Ectodermal cell (in vitro differentiated cells): ENCODE measurements around the gene SMAD3.

Experiments
- H3K27ac ChIP-seq: 2 replicates; pipeline ENCODE4 v1.7.0; 2013; ENCODE audit warnings: mild to moderate bottlenecking, low read depth, low read length; ENCODE audit not compliant: insufficient read depth, poor library complexity, severe bottlenecking
- H3K27me3 ChIP-seq: 2 replicates; pipeline ENCODE4 v1.7.0; 2013; ENCODE audit warnings: mild to moderate bottlenecking, low read length; ENCODE audit not compliant: insufficient read depth, control insufficient read depth, poor library complexity, severe bottlenecking
- H3K36me3 ChIP-seq: one replicate; pipeline ENCODE4 v1.7.0; 2013; ENCODE audit warnings: low read length; ENCODE audit not compliant: control insufficient read depth, insufficient read depth
- H3K4me1 ChIP-seq: one replicate; pipeline ENCODE4 v1.7.0; 2013; ENCODE audit warnings: low read length; ENCODE audit not compliant: control insufficient read depth, insufficient read depth
- H3K4me3 ChIP-seq: 2 replicates; pipeline ENCODE4 v1.7.0; 2013; ENCODE audit warnings: low read depth, low read length, control low read depth; ENCODE audit not compliant: insufficient read depth
- H3K9me3 ChIP-seq: 2 replicates; pipeline ENCODE4 v1.7.0; 2013; ENCODE audit warnings: mild to moderate bottlenecking, low read length, moderate library complexity; ENCODE audit not compliant: control insufficient read depth
- WGBS, 2 experiments: methylation state at CpG; one replicate each; pipeline ENCODE4 v1.1.7; 2013; ENCODE audit warnings: missing lambda C conversion rate in 2 of 2; 5-methylcytosine and 5-hydroxymethylcytosine counted together

Gene SMAD3

DNA sequence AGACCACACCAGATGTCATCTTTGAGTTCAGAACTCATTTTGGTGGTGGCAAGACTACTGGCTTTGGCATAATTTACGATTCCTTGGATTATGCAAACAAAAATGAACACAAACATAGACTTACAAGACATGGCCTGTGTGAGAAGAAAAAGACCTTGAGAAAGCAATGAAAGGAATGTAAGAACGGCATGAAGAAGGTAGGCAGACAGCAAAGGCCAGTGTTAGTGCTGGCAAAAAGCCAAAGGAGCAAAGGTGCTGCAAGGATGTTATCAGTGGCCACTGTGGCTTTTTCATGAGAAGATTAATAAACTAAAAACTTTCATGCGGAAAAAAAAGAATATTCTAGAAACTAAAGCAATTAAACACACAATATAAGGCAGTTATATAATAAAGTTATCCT is 167.2 kb downstream of the SMAD3 start:
- no peak overlapping the region for H3K4me3 ChIP-seq
- H3K36me3 ChIP-seq, result peaks cover 12% of the 10 kb centered on the region
- H3K27ac ChIP-seq, result no peak overlapping the region
- no peaks in the 10 kb centered on the region for H3K9me3 ChIP-seq
- WGBS, 2 experiments, result 95 to 97% methylated on average over 2 of the region's 3 CpGs
- H3K27me3 ChIP-seq, result no peaks in the 10 kb centered on the region
- H3K4me1 ChIP-seq, result no peaks in the 10 kb centered on the region

DNA sequence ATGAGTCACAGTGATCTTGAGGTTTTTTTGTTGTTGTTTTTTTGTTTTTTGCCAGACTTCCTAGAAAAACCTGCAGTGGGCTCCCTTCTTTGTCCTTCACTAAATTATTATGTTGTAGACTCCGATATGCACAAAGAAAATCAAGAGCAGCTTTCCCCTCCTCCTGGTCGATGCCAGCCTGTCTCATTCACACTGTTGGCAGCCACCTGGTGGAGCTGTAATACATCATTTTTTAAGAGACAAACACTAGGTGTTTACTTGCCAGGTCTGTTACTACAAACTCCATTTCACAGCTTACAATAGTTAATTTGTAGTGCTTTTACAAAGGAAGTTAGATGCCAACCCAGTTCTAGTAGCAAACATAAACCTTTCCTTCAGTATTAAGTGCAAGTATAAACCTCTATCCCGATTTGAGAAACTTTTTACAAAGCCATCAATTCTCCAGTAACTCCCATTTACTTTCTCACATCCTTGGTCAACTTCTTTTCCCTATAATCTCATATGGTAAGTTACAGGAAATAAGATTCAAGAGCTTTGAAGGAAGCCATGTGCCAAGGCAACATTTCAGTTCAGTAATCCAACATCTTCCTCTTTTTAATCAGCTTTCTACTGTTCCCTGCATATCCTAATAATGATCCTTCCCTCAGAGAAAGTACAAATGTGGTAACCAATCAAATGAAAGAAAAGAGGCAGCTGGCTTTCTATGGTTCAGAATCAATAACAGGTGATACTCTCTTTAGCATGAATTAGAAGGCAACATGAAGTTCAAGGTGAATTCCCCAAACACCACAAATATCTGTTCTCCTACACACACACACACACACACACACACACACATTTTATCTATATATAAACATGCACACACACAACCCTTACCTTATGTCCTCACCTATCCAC is 175.1 kb downstream of the SMAD3 start:
- no peaks in the 10 kb centered on the region for H3K9me3 ChIP-seq
- no peak overlapping the region for H3K27ac ChIP-seq
- WGBS, 2 experiments, result 62 to 73% methylated on average over 3 of the region's 3 CpGs
- no peaks in the 10 kb centered on the region for H3K36me3 ChIP-seq
- no peaks in the 10 kb centered on the region for H3K27me3 ChIP-seq
- H3K4me1 ChIP-seq, result no peaks in the 10 kb centered on the region
- no peak overlapping the region for H3K4me3 ChIP-seq

DNA sequence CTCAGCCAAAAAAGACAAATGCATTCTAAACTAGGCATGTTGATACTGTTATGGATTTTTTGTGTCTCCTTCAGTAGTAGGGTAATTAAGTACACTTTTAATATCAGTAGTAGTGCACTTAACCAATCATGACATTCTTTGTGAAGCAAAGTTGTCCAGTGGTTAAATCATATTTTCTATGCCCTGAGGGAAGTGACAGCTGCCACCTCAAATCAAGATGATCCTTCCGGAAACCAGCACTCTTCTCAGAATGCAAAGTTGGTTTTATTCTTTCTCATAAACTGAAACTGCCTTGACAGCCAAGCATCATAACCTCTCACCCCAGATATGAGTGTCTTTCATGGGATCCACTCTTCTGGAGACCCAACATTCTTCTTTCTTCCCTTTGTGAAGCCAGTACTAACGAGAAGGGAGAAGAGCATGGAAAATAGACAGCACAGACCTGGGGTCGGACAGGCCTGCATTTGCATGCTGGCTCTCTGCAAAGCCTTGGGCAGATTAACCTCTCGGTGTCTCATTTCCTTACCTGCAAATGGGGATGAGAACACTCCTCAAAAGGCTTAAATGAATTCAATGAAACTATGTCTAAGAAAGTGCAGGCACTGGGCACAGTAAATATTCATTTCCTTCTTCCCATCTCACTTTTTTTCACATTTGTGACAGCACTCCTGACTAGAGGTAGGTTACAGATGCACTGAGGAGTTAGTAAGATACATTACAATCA is 175.9 kb downstream of the SMAD3 start:
- H3K27ac ChIP-seq, result no peak overlapping the region
- no peaks in the 10 kb centered on the region for H3K9me3 ChIP-seq
- H3K27me3 ChIP-seq, result no peaks in the 10 kb centered on the region
- 67 to 68% methylated on average over 4 of the region's 4 CpGs for WGBS, 2 experiments
- H3K4me1 ChIP-seq, result no peaks in the 10 kb centered on the region
- peaks cover 4% of the 10 kb centered on the region for H3K36me3 ChIP-seq
- no peak overlapping the region for H3K4me3 ChIP-seq

DNA sequence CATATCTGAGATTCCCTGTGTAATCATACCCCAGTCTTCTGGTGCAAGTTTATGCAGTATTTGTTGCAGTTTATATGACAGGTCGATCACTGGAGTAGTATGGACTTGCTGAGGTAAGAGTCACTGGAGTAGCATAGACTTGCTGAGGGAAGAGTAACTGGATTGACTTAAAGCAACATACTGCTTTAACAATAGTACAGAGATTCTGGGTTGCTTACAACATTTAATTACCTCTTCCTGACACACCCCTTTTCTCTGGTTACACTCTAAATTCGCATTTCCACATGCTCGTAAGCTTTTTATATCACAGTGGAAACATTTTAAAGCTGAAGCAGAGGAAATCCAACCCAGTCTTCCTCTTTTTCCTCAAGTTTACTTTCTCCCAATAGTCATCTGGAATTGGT is 177.3 kb downstream of the SMAD3 start:
- no peak overlapping the region for H3K27ac ChIP-seq
- H3K4me1 ChIP-seq, result no peaks in the 10 kb centered on the region
- no peak overlapping the region for H3K4me3 ChIP-seq
- WGBS, 2 experiments, result 93 to 97% methylated on average over 3 of the region's 3 CpGs
- H3K36me3 ChIP-seq, result peaks cover 4% of the 10 kb centered on the region
- no peaks in the 10 kb centered on the region for H3K27me3 ChIP-seq
- no peaks in the 10 kb centered on the region for H3K9me3 ChIP-seq
